HCT116 (cell line): ENCODE measurements around the gene DNLZ. TPM values are rescaled to one million over a fixed set of nuclear protein-coding genes. Genes with fewer than 3 reads are reported as not detected.

Experiments
- ATAC-seq: fragments of 200-7000 bp; cut with Tn5 transposase; 2 replicates; pipeline ENCODE4 v1.9.1; 2020; ENCODE audit warnings: mild to moderate bottlenecking, moderate library complexity
- BruUV-seq: library from RNA; stranded (reverse); fragments of 400-500 nt; replicated peaks from 2 replicates; lab custom pipeline; 2021; lab: Mats Ljungman, UMichigan
- CTCF ChIA-PET: fragments of 300-600 bp; sonication (Branson Sonifier 250); formaldehyde crosslinking; loops from one replicate; lab custom pipeline; 2021; ENCODE audit warnings: antibody characterized with exemption; lab: Charles Lee
- POLR2A ChIA-PET: fragments of 300-600, 350-600 bp; sonication (Branson Sonifier 250); formaldehyde crosslinking; loops from one replicate; lab custom pipeline; 2021; ENCODE audit warnings: antibody characterized with exemption; lab: Charles Lee
- RAD21 ChIA-PET, 2 experiments: fragments of 300-600 bp; sonication (Branson Sonifier 250); formaldehyde crosslinking; loops; one replicate each; lab custom pipeline; 2023; ENCODE audit warnings: low total read pairs in 2 of 2; ENCODE audit not compliant: uncharacterized antibody in 2 of 2, unreplicated experiment in 2 of 2, low non-redundant PET in 1 of 2; lab: Charles Lee
- DNase-seq: peaks from one replicate; pipeline ENCODE4 v3.0.0-alpha.2; 2010; ENCODE audit warnings: low read depth, low spot score
- H2AFZ ChIP-seq: fragments of 200-600 bp; shearing (Covaris generic), sonication (generic); 2 replicates; pipeline ENCODE4 v1.6.1; 2017; ENCODE audit warnings: low read depth, mixed run types, mixed read lengths, antibody characterized with exemption, low read length; ENCODE audit not compliant: poor library complexity, severe bottlenecking
- H3K27ac ChIP-seq: 2 replicates; pipeline ENCODE4 v1.5.1; 2012; ENCODE audit warnings: low read depth, low read length
- H3K27me3 ChIP-seq: fragments of 200-600 bp; sonication (generic); 2 replicates; pipeline ENCODE4 v1.6.1; 2016; ENCODE audit warnings: mixed run types, low read length, mixed read lengths; ENCODE audit not compliant: insufficient read depth
- H3K36me3 ChIP-seq, 2 experiments: fragments of 200-500 bp in 1 of 2; fragments of 200-600 bp in 1 of 2; sonication (Bioruptor generic) in 1 of 2; sonication (generic) in 1 of 2; 2 replicates each; pipeline versions ENCODE4 v1.5.1 to v1.6.1; 2014 to 2016; ENCODE audit warnings: low read length in 2 of 2, inconsistent platforms in 1 of 2, mixed read lengths in 1 of 2, mixed run types in 1 of 2; ENCODE audit not compliant: insufficient read depth in 2 of 2, control insufficient read depth in 1 of 2
- H3K4me1 ChIP-seq, 2 experiments: fragments of 200-600 bp in 1 of 2; sonication (generic) in 1 of 2; 2 replicates each; pipeline versions ENCODE4 v1.5.1 to v1.6.1; 2012 to 2017; ENCODE audit warnings: low read length in 2 of 2, inconsistent platforms in 1 of 2, mild to moderate bottlenecking in 1 of 2, mixed read lengths in 1 of 2, mixed run types in 1 of 2, moderate library complexity in 1 of 2; ENCODE audit not compliant: insufficient read depth in 2 of 2, control insufficient read depth in 1 of 2
- H3K4me2 ChIP-seq: fragments of 200-600 bp; sonication (generic); 2 replicates; pipeline ENCODE4 v1.6.1; 2017; ENCODE audit warnings: mixed run types, low read length, mixed read lengths
- H3K4me3 ChIP-seq, 2 experiments: fragments of 200-600 bp in 1 of 2; sonication (generic) in 1 of 2; replicated peaks in 1 of 2; 2 replicates each; pipeline ENCODE4 v1.5.1; 2011 to 2016; ENCODE audit warnings: low read length in 2 of 2, control low read depth in 1 of 2, low read depth in 1 of 2, mild to moderate bottlenecking in 1 of 2, mixed read lengths in 1 of 2, mixed run types in 1 of 2
- H3K79me2 ChIP-seq: fragments of 200-600 bp; sonication (generic); 2 replicates; pipeline ENCODE4 v1.6.1; 2017; ENCODE audit warnings: mild to moderate bottlenecking, mixed run types, low read length, moderate library complexity, mixed read lengths; ENCODE audit not compliant: insufficient read depth
- H3K9ac ChIP-seq: fragments of 200-600 bp; sonication (generic); 2 replicates; pipeline ENCODE4 v1.6.1; 2016; ENCODE audit warnings: low read length, mixed read lengths
- H3K9me2 ChIP-seq: fragments of 200-600 bp; sonication (generic), shearing (Covaris generic); 2 replicates; pipeline ENCODE4 v1.6.1; 2017; ENCODE audit warnings: mixed run types, mild to moderate bottlenecking, moderate library complexity; ENCODE audit not compliant: insufficient read depth
- H3K9me3 ChIP-seq, 2 experiments: fragments of 200-500 bp in 1 of 2; fragments of 200-600 bp in 1 of 2; sonication (Bioruptor generic) in 1 of 2; sonication (generic) in 1 of 2; 2 replicates each; pipeline ENCODE4 v1.6.1; 2014 to 2017; ENCODE audit warnings: low read length in 2 of 2, mixed read lengths in 2 of 2, inconsistent platforms in 1 of 2, low read depth in 1 of 2, mild to moderate bottlenecking in 1 of 2, mixed run types in 1 of 2, moderate library complexity in 1 of 2; ENCODE audit not compliant: control insufficient read depth in 1 of 2, insufficient read depth in 1 of 2
- H4K20me1 ChIP-seq: fragments of 200-600 bp; sonication (generic), shearing (Covaris generic); 2 replicates; pipeline ENCODE4 v1.6.1; 2017; ENCODE audit warnings: mixed run types, mild to moderate bottlenecking, moderate library complexity; ENCODE audit not compliant: insufficient read depth
- ATF3 ChIP-seq: IDR thresholded peaks from 2 replicates; pipeline ENCODE4 v1.6.1; 2012
- CBX3 ChIP-seq: IDR thresholded peaks from 2 replicates; pipeline ENCODE4 v1.6.1; 2012; ENCODE audit warnings: low read depth
- CEBPB ChIP-seq: IDR thresholded peaks from 2 replicates; pipeline ENCODE4 v1.6.1; 2012; ENCODE audit warnings: low read depth
- EGR1 ChIP-seq: IDR thresholded peaks from 2 replicates; pipeline ENCODE4 v1.6.1; 2012; ENCODE audit warnings: low read depth
- ELF1 ChIP-seq: IDR thresholded peaks from 2 replicates; pipeline ENCODE4 v1.6.1; 2012; ENCODE audit warnings: low read depth, borderline replicate concordance
- EZH2 ChIP-seq: fragments of 200-600 bp; sonication (generic); IDR thresholded peaks from 2 replicates; pipeline ENCODE4 v1.6.1; 2017; ENCODE audit warnings: antibody characterized with exemption, mixed run types
- FOSL1 ChIP-seq: IDR thresholded peaks from 2 replicates; pipeline ENCODE4 v1.6.1; 2012; ENCODE audit warnings: low read depth
- JUND ChIP-seq: IDR thresholded peaks from 2 replicates; pipeline ENCODE4 v1.6.1; 2012
- POLR2A ChIP-seq: IDR thresholded peaks from 2 replicates; pipeline ENCODE4 v1.7.0; 2011; ENCODE audit warnings: borderline replicate concordance; ENCODE audit not compliant: insufficient read depth, insufficient read length; ENCODE audit errors: extremely low read depth
- POLR2AphosphoS5 ChIP-seq: IDR thresholded peaks from 2 replicates; pipeline ENCODE4 v1.6.1; 2011; ENCODE audit warnings: mild to moderate bottlenecking, low read depth, low read length, moderate library complexity
- SIN3A ChIP-seq: IDR thresholded peaks from 2 replicates; pipeline ENCODE4 v1.6.1; 2012; ENCODE audit warnings: low read depth
- SRF ChIP-seq: IDR thresholded peaks from 2 replicates; pipeline ENCODE4 v1.6.1; 2012; ENCODE audit warnings: low read depth
- TCF7L2 ChIP-seq: IDR thresholded peaks from 2 replicates; pipeline ENCODE4 v1.7.0; 2011; ENCODE audit warnings: borderline replicate concordance, inconsistent platforms; ENCODE audit not compliant: insufficient read depth, insufficient read length; ENCODE audit errors: extremely low read depth
- YY1 ChIP-seq: IDR thresholded peaks from 2 replicates; pipeline ENCODE4 v1.6.1; 2011; ENCODE audit warnings: low read length, low read depth, moderate library complexity, mild to moderate bottlenecking; ENCODE audit not compliant: insufficient replicate concordance; ENCODE audit errors: extremely low read depth
- ZFX ChIP-seq: fragments of 450-650 bp; IDR thresholded peaks from 2 replicates; pipeline ENCODE4 v1.6.1; 2017
- ZNF274 ChIP-seq: fragments of 200-500 bp; sonication (Bioruptor generic); IDR thresholded peaks from 2 replicates; pipeline ENCODE4 v1.6.1; 2014; ENCODE audit warnings: mild to moderate bottlenecking, low read depth, low read length, inconsistent platforms
- intact Hi-C: fragments of 100-400 bp; cut with micrococcal nuclease; formaldehyde crosslinking; loops from 2 replicates; pipeline ENCODE4 v1.10.0; 2022
- total RNA-seq: library from RNA; stranded (reverse); gene quantifications from one replicate; pipeline ENCODE4 v1.2.1, GENCODE V29; 2021; ENCODE audit not compliant: unreplicated experiment
- TF ChIP-seq, protein P1 (sequence below): IDR thresholded peaks from 2 replicates; pipeline ENCODE4 v1.6.1; 2012
- TF ChIP-seq, protein P2 (sequence below): IDR thresholded peaks from 2 replicates; pipeline ENCODE4 v1.6.1; 2011; ENCODE audit warnings: mild to moderate bottlenecking, low read length, moderate library complexity; ENCODE audit not compliant: insufficient replicate concordance; ENCODE audit errors: extremely low read depth
- TF ChIP-seq, protein P3 (sequence below): IDR thresholded peaks from 2 replicates; pipeline ENCODE4 v1.6.1; 2012; ENCODE audit warnings: low read depth

Gene DNLZ
- total RNA-seq, 1 experiment from 2014 or later: 21.9 TPM

GRCh38 chr9:136336156-136336870 is 27.2 kb downstream of the DNLZ start:
- intact Hi-C loops: no loop called here
- POLR2A ChIA-PET: no interaction called here

More at GRCh38 chr9:136336156-136336870, 27.2 kb downstream of the DNLZ start:
- ATAC-seq (no peak), DNase-seq (no peak)
- no peaks in the 10 kb centered on the region for H3K9me3 ChIP-seq
- no peak overlapping the region for H2AFZ ChIP-seq
- no peaks in the 10 kb centered on the region for H4K20me1 ChIP-seq
- TF ChIP-seq, protein P1, sequence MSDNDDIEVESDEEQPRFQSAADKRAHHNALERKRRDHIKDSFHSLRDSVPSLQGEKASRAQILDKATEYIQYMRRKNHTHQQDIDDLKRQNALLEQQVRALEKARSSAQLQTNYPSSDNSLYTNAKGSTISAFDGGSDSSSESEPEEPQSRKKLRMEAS: no peak
- no peak for TF ChIP-seq POLR2AphosphoS5
- TF ChIP-seq EGR1: no peak
- no peak for TF ChIP-seq ATF3
- no peak for TF ChIP-seq FOSL1
- no peak for TF ChIP-seq POLR2A
- no peak for TF ChIP-seq JUND
- TF ChIP-seq SIN3A: no peak
- TF ChIP-seq SRF: no peak
- TF ChIP-seq ELF1: no peak
- no peak for TF ChIP-seq ZFX
- TF ChIP-seq YY1: no peak
- no peak for TF ChIP-seq TCF7L2
- TF ChIP-seq CBX3: no peak
- TF ChIP-seq, protein P2, sequence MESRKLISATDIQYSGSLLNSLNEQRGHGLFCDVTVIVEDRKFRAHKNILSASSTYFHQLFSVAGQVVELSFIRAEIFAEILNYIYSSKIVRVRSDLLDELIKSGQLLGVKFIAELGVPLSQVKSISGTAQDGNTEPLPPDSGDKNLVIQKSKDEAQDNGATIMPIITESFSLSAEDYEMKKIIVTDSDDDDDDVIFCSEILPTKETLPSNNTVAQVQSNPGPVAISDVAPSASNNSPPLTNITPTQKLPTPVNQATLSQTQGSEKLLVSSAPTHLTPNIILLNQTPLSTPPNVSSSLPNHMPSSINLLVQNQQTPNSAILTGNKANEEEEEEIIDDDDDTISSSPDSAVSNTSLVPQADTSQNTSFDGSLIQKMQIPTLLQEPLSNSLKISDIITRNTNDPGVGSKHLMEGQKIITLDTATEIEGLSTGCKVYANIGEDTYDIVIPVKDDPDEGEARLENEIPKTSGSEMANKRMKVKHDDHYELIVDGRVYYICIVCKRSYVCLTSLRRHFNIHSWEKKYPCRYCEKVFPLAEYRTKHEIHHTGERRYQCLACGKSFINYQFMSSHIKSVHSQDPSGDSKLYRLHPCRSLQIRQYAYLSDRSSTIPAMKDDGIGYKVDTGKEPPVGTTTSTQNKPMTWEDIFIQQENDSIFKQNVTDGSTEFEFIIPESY: no peak
- no peak for TF ChIP-seq CEBPB
- TF ChIP-seq ZNF274: no peak
- no peak for TF ChIP-seq EZH2
- TF ChIP-seq, protein P3, sequence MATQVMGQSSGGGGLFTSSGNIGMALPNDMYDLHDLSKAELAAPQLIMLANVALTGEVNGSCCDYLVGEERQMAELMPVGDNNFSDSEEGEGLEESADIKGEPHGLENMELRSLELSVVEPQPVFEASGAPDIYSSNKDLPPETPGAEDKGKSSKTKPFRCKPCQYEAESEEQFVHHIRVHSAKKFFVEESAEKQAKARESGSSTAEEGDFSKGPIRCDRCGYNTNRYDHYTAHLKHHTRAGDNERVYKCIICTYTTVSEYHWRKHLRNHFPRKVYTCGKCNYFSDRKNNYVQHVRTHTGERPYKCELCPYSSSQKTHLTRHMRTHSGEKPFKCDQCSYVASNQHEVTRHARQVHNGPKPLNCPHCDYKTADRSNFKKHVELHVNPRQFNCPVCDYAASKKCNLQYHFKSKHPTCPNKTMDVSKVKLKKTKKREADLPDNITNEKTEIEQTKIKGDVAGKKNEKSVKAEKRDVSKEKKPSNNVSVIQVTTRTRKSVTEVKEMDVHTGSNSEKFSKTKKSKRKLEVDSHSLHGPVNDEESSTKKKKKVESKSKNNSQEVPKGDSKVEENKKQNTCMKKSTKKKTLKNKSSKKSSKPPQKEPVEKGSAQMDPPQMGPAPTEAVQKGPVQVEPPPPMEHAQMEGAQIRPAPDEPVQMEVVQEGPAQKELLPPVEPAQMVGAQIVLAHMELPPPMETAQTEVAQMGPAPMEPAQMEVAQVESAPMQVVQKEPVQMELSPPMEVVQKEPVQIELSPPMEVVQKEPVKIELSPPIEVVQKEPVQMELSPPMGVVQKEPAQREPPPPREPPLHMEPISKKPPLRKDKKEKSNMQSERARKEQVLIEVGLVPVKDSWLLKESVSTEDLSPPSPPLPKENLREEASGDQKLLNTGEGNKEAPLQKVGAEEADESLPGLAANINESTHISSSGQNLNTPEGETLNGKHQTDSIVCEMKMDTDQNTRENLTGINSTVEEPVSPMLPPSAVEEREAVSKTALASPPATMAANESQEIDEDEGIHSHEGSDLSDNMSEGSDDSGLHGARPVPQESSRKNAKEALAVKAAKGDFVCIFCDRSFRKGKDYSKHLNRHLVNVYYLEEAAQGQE: no peak
- H3K9me2 ChIP-seq: no peaks in the 10 kb centered on the region
- H3K4me1 ChIP-seq: no peaks in the 10 kb centered on the region; a peak in 1 of 4 replicates
- no peaks in the 10 kb centered on the region for H3K27me3 ChIP-seq
- no peaks in the 10 kb centered on the region for H3K79me2 ChIP-seq
- CTCF ChIA-PET: interaction anchor here (2.1 kb wide), 1 partner anchor 9 kb away, joined by 5 read pairs; no protein-coding TSS in a partner anchor
- no TSS peak for BruUV-seq
- H3K4me3 ChIP-seq: no peak overlapping the region
- RAD21 ChIA-PET: no interaction called here
- H3K36me3 ChIP-seq: no peaks in the 10 kb centered on the region; a peak in 1 of 4 replicates
- H3K27ac ChIP-seq: no peak overlapping the region
- H3K4me2 ChIP-seq: no peak overlapping the region
- H3K9ac ChIP-seq: no peak overlapping the region
